T47D (cell line): ENCODE measurements around the gene MYH9.

ENCODE experiments used
- DNase-seq, 2 experiments: peaks; one replicate each; pipeline versions ENCODE4 v3.0.0 to v3.0.0-alpha.2; 2011 to 2012; ENCODE audit warnings: low read depth in 1 of 2, low spot score in 1 of 2
- JUND ChIP-seq: IDR thresholded peaks from 2 replicates; pipeline ENCODE4 v1.6.1; 2012; ENCODE audit warnings: low read depth
- in situ Hi-C: cut with HindIII; loops from 2 replicates; pipeline ENCODE4 v1.10.0; 2016; ENCODE audit warnings: low sequenced_read_pairs, low pct_unique_long_range_greater_than_20kb

Gene MYH9

GRCh38 chr22:36377022-36377631 is 10.6 kb downstream of the MYH9 start:
- TF ChIP-seq JUND, result no peak
- DNase-seq, result no peak
- in situ Hi-C loops, result no loop called here

- DNase-seq, result no peak
- in situ Hi-C loops, result no loop called here
- no peak for TF ChIP-seq JUND
These were observed 11.5 kb downstream of the MYH9 start for GRCh38 chr22:36376265-36376664.

- TF ChIP-seq JUND, result no peak
- in situ Hi-C loops, result no loop called here
- DNase-seq, result no peak
These were observed 12.4 kb downstream of the MYH9 start for GRCh38 chr22:36375071-36375980.

GRCh38 chr22:36374603-36375024 is 13.2 kb downstream of the MYH9 start:
- no peak for DNase-seq
- in situ Hi-C loops, result no loop called here
- TF ChIP-seq JUND, result no peak

GRCh38 chr22:36373258-36373579 is 14.5 kb downstream of the MYH9 start:
- DNase-seq, result peak in 1 of 2 experiments; percentile 63
- in situ Hi-C loops, result no loop called here
- TF ChIP-seq JUND, result no peak

GRCh38 chr22:36371920-36372319 is 15.8 kb downstream of the MYH9 start:
- no peak for TF ChIP-seq JUND
- DNase-seq, result no peak
- in situ Hi-C loops, result no loop called here

GRCh38 chr22:36369922-36370791 is 17.6 kb downstream of the MYH9 start:
- DNase-seq, result peak in 1 of 2 experiments; percentile 67
- no peak for TF ChIP-seq JUND
- in situ Hi-C loops, result no loop called here

GRCh38 chr22:36369004-36369921 is 18.5 kb downstream of the MYH9 start:
- in situ Hi-C loops, result no loop called here
- TF ChIP-seq JUND, result no peak
- no peak for DNase-seq

- no peak for TF ChIP-seq JUND
These were observed 19.3 kb downstream of the MYH9 start for GRCh38 chr22:36368359-36368983.

GRCh38 chr22:36367479-36367878 is 20.3 kb downstream of the MYH9 start:
- no peak for TF ChIP-seq JUND
- DNase-seq, result no peak
- in situ Hi-C loops, result no loop called here

More at GRCh38 chr22:36368359-36368983, 19.3 kb downstream of the MYH9 start:
- in situ Hi-C loops, result no loop called here
- peak in 1 of 2 experiments; percentile 74 for DNase-seq

- DNase-seq, result no peak
- TF ChIP-seq JUND, result no peak
- in situ Hi-C loops, result no loop called here
These were observed 20.7 kb downstream of the MYH9 start for GRCh38 chr22:36367066-36367465.

GRCh38 chr22:36366291-36366708 is 21.5 kb downstream of the MYH9 start:
- no peak for DNase-seq
- in situ Hi-C loops, result no loop called here
- TF ChIP-seq JUND, result no peak
